ENCODE measurements around the gene DCP1B. TPM values are rescaled to one million over a fixed set of nuclear protein-coding genes. Genes with fewer than 3 reads are reported as not detected.

The DCP1B gene
- total and polyA plus RNA-seq, 2 experiments from 2014 or later: 16.5 to 18.1 TPM

DNA sequence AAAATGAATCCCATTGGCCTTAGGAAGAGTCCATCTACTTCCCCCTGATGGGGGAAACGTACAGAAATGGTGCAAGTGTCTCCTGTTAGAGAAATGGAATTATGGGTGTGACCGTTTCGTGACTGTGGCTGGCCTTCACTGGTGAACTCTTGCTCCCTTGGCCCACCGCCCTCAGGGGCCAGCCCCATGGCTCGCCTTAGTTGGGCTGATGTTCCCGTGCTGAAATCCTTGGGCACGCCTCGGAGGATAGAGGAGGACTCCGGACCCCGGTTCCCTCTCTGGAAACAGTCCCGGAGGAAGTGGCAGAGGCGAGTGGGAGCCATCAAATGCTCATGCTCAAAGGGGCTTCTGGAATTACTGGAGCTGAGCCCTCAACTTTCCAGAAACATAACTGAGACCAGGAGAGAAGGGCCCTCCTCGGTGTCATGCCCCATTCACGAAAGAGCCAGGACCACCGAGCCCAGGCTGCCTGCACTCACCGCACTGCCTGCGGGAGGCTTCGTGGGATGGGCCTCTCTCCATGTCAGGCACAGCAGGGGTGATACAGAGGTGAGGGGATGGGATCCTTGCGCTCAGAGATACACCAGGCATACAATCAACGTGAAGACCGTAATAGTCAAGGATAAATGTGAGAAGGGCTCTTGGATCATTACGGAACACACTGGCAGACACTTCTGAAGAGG lies 75.7 kb downstream of the DCP1B start:
- TF ChIP-seq EZH2phosphoT487 (IDR thresholded peaks at IDR 0.05; ENCODE audit: insufficient read depth, low read depth) (no peak), EZH2 (IDR thresholded peaks at IDR 0.05; ENCODE audit: insufficient read depth, poor library complexity, severe bottlenecking) (no peak)
- peaks cover 42% of the 10 kb centered on the region for H3K27me3 ChIP-seq (replicated peaks; ENCODE audit: insufficient read depth)
- in situ Hi-C loops (cut with MboI): no loop called here

DNA sequence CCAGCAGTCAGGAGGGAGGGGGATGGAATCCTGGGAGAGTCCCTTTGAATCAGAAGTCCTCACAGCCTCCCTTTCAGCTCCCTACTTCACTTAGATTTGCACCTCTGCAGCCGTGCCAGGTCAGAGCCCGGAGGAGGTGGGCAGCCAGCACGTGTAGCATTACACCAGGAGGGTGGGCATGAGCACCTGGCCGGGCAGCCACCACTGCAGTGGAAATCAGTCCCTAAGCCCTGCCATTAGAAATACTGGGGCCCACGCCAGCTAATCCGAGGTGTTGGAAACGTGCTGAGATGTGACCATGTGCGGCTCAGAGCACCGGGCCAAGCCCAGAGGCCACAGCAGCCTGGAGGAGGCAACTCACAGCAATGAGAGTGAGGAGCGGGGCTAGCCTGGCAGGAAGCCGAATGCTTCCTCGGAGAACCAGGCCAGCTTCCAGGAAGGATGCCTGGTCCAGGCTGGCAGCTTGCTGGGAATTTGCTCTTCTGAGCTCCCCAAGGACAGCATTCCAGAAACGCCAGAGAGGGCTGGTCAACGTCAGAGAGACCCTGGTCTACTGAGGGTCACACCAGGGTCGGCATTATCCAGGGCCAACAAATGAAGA lies 76.4 kb downstream of the DCP1B start:
- H3K4me3 ChIP-seq: no peak overlapping the region
- no peak overlapping the region for H3K27ac ChIP-seq
- H3K36me3 ChIP-seq (ENCODE audit: low read depth): no peaks in the 10 kb centered on the region
- peaks cover 42% of the 10 kb centered on the region for H3K27me3 ChIP-seq (replicated peaks; ENCODE audit: insufficient read depth)
- WGBS, 2 experiments (ENCODE audit: low coverage in 1 of 2, low lambda C conversion rate in 2 of 2, missing lambda C conversion rate in 2 of 2): 19 to 25% methylated on average over 15 of the region's 15 CpGs
- no peaks in the 10 kb centered on the region for H3K79me2 ChIP-seq (ENCODE audit: insufficient read depth)
- no peak for TF ChIP-seq EZH2phosphoT487 (IDR thresholded peaks at IDR 0.05; ENCODE audit: insufficient read depth, low read depth)
- no peak for TF ChIP-seq EZH2 (IDR thresholded peaks at IDR 0.05; ENCODE audit: insufficient read depth, poor library complexity, severe bottlenecking)
- in situ Hi-C loops (cut with MboI): no loop called here
- H3K4me1 ChIP-seq (ENCODE audit: insufficient read depth): peaks cover 6% of the 10 kb centered on the region; the same call in 1 of the 2 replicates
- peak; percentile 47 for DNase-seq
- no peaks in the 10 kb centered on the region for H3K9me3 ChIP-seq (ENCODE audit: low read depth)
- H3K9ac ChIP-seq: no peak overlapping the region
- H4K20me1 ChIP-seq (ENCODE audit: insufficient read depth): no peaks in the 10 kb centered on the region
- H3F3A ChIP-seq (ENCODE audit: insufficient read depth): no peaks in the 10 kb centered on the region
- H3K9me2 ChIP-seq (ENCODE audit: insufficient read depth): no peaks in the 10 kb centered on the region
- H3K4me2 ChIP-seq (ENCODE audit: unreplicated experiment): no peak overlapping the region
- H2AFZ ChIP-seq: no peak overlapping the region

More for the DNA sequence above, 75.7 kb downstream of the DCP1B start:
- 74 to 76% methylated on average over 22 of the region's 22 CpGs for WGBS, 2 experiments (ENCODE audit: low coverage in 1 of 2, low lambda C conversion rate in 2 of 2, missing lambda C conversion rate in 2 of 2)
- peaks cover 6% of the 10 kb centered on the region; the same call in 1 of the 2 replicates for H3K4me1 ChIP-seq (ENCODE audit: insufficient read depth)
- no peaks in the 10 kb centered on the region for H3K79me2 ChIP-seq (ENCODE audit: insufficient read depth)
- H3K4me3 ChIP-seq: no peak overlapping the region
- H3K4me2 ChIP-seq (ENCODE audit: unreplicated experiment): no peak overlapping the region
- H3K36me3 ChIP-seq (ENCODE audit: low read depth): no peaks in the 10 kb centered on the region
- no peak for DNase-seq
- H3K9me3 ChIP-seq (ENCODE audit: low read depth): no peaks in the 10 kb centered on the region
- H3K9ac ChIP-seq: no peak overlapping the region
- no peaks in the 10 kb centered on the region for H3K9me2 ChIP-seq (ENCODE audit: insufficient read depth)
- H3K27ac ChIP-seq: no peak overlapping the region
- H3F3A ChIP-seq (ENCODE audit: insufficient read depth): no peaks in the 10 kb centered on the region
- no peak overlapping the region for H2AFZ ChIP-seq
- no peaks in the 10 kb centered on the region for H4K20me1 ChIP-seq (ENCODE audit: insufficient read depth)

DNA sequence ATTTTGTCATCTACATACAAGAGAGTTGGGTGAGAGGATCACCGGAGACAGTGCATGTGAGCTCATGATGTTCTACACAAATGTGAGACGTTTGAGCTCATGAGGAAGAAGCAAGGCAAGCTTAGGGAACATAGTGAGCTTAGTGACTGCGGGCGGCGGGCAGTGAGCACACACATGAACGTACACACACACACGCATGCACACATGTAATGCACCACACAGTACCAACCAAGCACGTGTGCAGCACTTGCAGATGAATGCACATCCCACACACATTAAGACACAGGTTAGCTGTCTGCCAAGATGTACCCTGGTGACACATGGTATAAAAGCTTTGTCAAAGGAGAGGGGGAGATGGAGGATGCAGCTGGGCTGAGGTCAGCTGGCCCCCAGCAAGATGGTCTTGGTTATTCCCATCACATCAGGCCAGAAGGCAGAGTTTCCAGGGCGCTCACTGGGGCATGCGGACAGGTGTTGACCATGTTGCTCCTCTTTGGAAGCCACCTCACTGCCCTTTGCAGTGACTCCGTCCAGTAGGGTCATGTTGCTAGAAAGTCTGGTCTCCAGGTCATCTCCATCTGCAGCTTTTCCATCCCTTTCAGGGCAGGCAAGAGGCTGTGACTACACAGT lies 77.1 kb downstream of the DCP1B start:
- 77 to 81% methylated on average over 11 of the region's 11 CpGs for WGBS, 2 experiments (ENCODE audit: low coverage in 1 of 2, low lambda C conversion rate in 2 of 2, missing lambda C conversion rate in 2 of 2)
- Histone ChIP-seq H3K4me2 (ENCODE audit: unreplicated experiment) (no peak overlapping the region), H3K9me3 (ENCODE audit: low read depth) (no peaks in the 10 kb centered on the region), H3K27me3 (replicated peaks; ENCODE audit: insufficient read depth) (peaks cover 42% of the 10 kb centered on the region), H3K4me3 (no peak overlapping the region), H2AFZ (no peak overlapping the region), H3K4me1 (ENCODE audit: insufficient read depth) (peaks cover 6% of the 10 kb centered on the region; the same call in 1 of the 2 replicates), H3F3A (ENCODE audit: insufficient read depth) (no peaks in the 10 kb centered on the region), H3K9me2 (ENCODE audit: insufficient read depth) (no peaks in the 10 kb centered on the region), H3K9ac (no peak overlapping the region), H4K20me1 (ENCODE audit: insufficient read depth) (no peaks in the 10 kb centered on the region), H3K27ac (no peak overlapping the region), H3K79me2 (ENCODE audit: insufficient read depth) (no peaks in the 10 kb centered on the region), H3K36me3 (ENCODE audit: low read depth) (no peaks in the 10 kb centered on the region)
- TF ChIP-seq EZH2phosphoT487 (IDR thresholded peaks at IDR 0.05; ENCODE audit: insufficient read depth, low read depth) (no peak), EZH2 (IDR thresholded peaks at IDR 0.05; ENCODE audit: insufficient read depth, poor library complexity, severe bottlenecking) (no peak)
- in situ Hi-C loops (cut with MboI): no loop called here
- DNase-seq: no peak

DNA sequence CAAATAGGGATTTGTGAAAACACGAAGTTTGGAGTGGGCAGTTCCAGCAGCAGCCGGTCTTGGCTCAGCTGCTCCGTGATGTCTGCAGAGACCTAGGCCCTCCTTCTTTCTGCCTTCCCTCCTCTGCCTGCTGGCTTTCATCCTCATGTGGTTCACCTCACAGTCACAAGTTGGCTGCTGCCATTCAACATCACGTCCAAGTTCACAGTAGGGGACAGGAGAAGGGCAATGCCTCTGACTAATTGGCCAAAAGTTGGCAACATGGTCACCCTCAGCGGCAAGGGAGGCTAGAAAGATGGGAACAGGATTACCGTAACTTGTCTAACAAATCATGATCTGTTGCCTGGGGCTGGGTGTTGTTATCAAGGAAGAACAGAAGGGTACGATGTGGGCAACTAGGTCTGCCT lies 78.0 kb downstream of the DCP1B start:
- DNase-seq: no peak
- TF ChIP-seq EZH2phosphoT487 (IDR thresholded peaks at IDR 0.05; ENCODE audit: insufficient read depth, low read depth) (no peak), EZH2 (IDR thresholded peaks at IDR 0.05; ENCODE audit: insufficient read depth, poor library complexity, severe bottlenecking) (no peak)
- Histone ChIP-seq H3K79me2 (ENCODE audit: insufficient read depth) (no peaks in the 10 kb centered on the region), H3K4me2 (ENCODE audit: unreplicated experiment) (no peak overlapping the region), H3K27me3 (replicated peaks; ENCODE audit: insufficient read depth) (peaks cover 42% of the 10 kb centered on the region), H3K9me3 (ENCODE audit: low read depth) (no peaks in the 10 kb centered on the region), H2AFZ (no peak overlapping the region), H3K9me2 (ENCODE audit: insufficient read depth) (no peaks in the 10 kb centered on the region), H3K27ac (no peak overlapping the region), H3K36me3 (ENCODE audit: low read depth) (no peaks in the 10 kb centered on the region), H3K4me3 (no peak overlapping the region), H3F3A (ENCODE audit: insufficient read depth) (no peaks in the 10 kb centered on the region), H3K9ac (no peak overlapping the region), H3K4me1 (ENCODE audit: insufficient read depth) (0 out of 2 replicates have a peak, but pooled peaks cover 6% of the 10 kb centered on the region), H4K20me1 (ENCODE audit: insufficient read depth) (no peaks in the 10 kb centered on the region)
- WGBS, 2 experiments (ENCODE audit: low coverage in 1 of 2, low lambda C conversion rate in 2 of 2, missing lambda C conversion rate in 2 of 2): 83 to 89% methylated on average over 7 of the region's 7 CpGs
- in situ Hi-C loops (cut with MboI): no loop called here
